Mesenchymal stem cell (in vitro differentiated cells and primary cell): ENCODE measurements around the gene CAMTA1.

Experiments used
- DNase-seq: peaks from one replicate; pipeline ENCODE4 v3.0.0-alpha.2; 2013
- H2AFZ ChIP-seq: one replicate; pipeline ENCODE4 v1.6.1; 2013; ENCODE audit warnings: low read depth, mild to moderate bottlenecking, control low read depth, inconsistent platforms, low read length, moderate library complexity
- H2AK5ac ChIP-seq: 2 replicates; pipeline ENCODE4 v1.6.1; 2013; ENCODE audit warnings: low read length, moderate library complexity, mild to moderate bottlenecking, inconsistent platforms; ENCODE audit not compliant: severe bottlenecking
- H2BK120ac ChIP-seq: one replicate; pipeline ENCODE4 v1.6.1; 2013; ENCODE audit warnings: low read depth, mild to moderate bottlenecking, inconsistent platforms, low read length, moderate library complexity
- H2BK12ac ChIP-seq, 2 experiments: one replicate each; pipeline ENCODE4 v1.6.1; 2013; ENCODE audit warnings: inconsistent platforms in 2 of 2, low read length in 2 of 2, mild to moderate bottlenecking in 2 of 2, moderate library complexity in 2 of 2, control low read depth in 1 of 2
- H2BK15ac ChIP-seq: one replicate; pipeline ENCODE4 v1.6.1; 2013; ENCODE audit warnings: mild to moderate bottlenecking, low read depth, inconsistent platforms; ENCODE audit not compliant: poor library complexity, severe bottlenecking
- H2BK5ac ChIP-seq: 2 replicates; pipeline ENCODE4 v1.6.1; 2013; ENCODE audit warnings: low read depth, mild to moderate bottlenecking, low read length, control low read depth, inconsistent platforms; ENCODE audit not compliant: poor library complexity, severe bottlenecking
- H3K14ac ChIP-seq, 2 experiments: one replicate each; pipeline ENCODE4 v1.6.1; 2013; ENCODE audit warnings: inconsistent platforms in 2 of 2, low read length in 2 of 2, control low read depth in 1 of 2, mild to moderate bottlenecking in 1 of 2, moderate library complexity in 1 of 2
- H3K18ac ChIP-seq, 2 experiments: one replicate each; pipeline ENCODE4 v1.6.1; 2013; ENCODE audit warnings: inconsistent platforms in 2 of 2, low read length in 2 of 2, control low read depth in 1 of 2, low read depth in 1 of 2, mild to moderate bottlenecking in 1 of 2
- H3K23ac ChIP-seq, 2 experiments: one replicate each; pipeline ENCODE4 v1.6.1; 2013; ENCODE audit warnings: inconsistent platforms in 2 of 2, low read length in 2 of 2, mild to moderate bottlenecking in 2 of 2, moderate library complexity in 2 of 2, control low read depth in 1 of 2
- H3K27ac ChIP-seq: 2 replicates; pipeline ENCODE4 v1.5.1; 2013; ENCODE audit warnings: mild to moderate bottlenecking, moderate library complexity, low read length, control low read depth, inconsistent platforms; ENCODE audit not compliant: poor library complexity, severe bottlenecking
- H3K27me3 ChIP-seq, 2 experiments: 2 replicates each; pipeline versions ENCODE4 v1.6.1 to v1.7.0; 2013; ENCODE audit warnings: low read length in 2 of 2, mild to moderate bottlenecking in 2 of 2, moderate library complexity in 2 of 2, control low read depth in 1 of 2, inconsistent platforms in 1 of 2; ENCODE audit not compliant: control insufficient read depth in 1 of 2, insufficient read depth in 1 of 2
- H3K36me3 ChIP-seq, 2 experiments: 2 replicates each; pipeline versions ENCODE4 v1.6.1 to v1.7.0; 2013; ENCODE audit warnings: low read length in 2 of 2, control low read depth in 1 of 2, inconsistent platforms in 1 of 2, low read depth in 1 of 2, mild to moderate bottlenecking in 1 of 2; ENCODE audit not compliant: insufficient read depth in 2 of 2, control insufficient read depth in 1 of 2
- H3K4ac ChIP-seq, 2 experiments: one replicate each; pipeline ENCODE4 v1.6.1; 2013; ENCODE audit warnings: inconsistent platforms in 2 of 2, low read length in 2 of 2, mild to moderate bottlenecking in 2 of 2, moderate library complexity in 2 of 2, control low read depth in 1 of 2, low read depth in 1 of 2
- H3K4me1 ChIP-seq: 2 replicates; pipeline ENCODE4 v1.6.1; 2013; ENCODE audit warnings: low read depth, low read length, control low read depth; ENCODE audit not compliant: control insufficient read depth, insufficient read depth
- H3K4me2 ChIP-seq: 2 replicates; pipeline ENCODE4 v1.6.1; 2013; ENCODE audit warnings: low read length, mild to moderate bottlenecking, inconsistent platforms; ENCODE audit not compliant: poor library complexity, severe bottlenecking
- H3K4me3 ChIP-seq, 2 experiments: 2 replicates each; pipeline versions ENCODE4 v1.5.1 to v1.7.0; 2013; ENCODE audit warnings: low read length in 2 of 2, mild to moderate bottlenecking in 2 of 2, control low read depth in 1 of 2, low read depth in 1 of 2; ENCODE audit not compliant: insufficient read depth in 1 of 2
- H3K79me1 ChIP-seq: replicated peaks from 2 replicates; pipeline ENCODE4 v1.6.1; 2013; ENCODE audit warnings: mild to moderate bottlenecking, control low read depth, low read length, inconsistent platforms; ENCODE audit not compliant: poor library complexity, severe bottlenecking
- H3K9ac ChIP-seq: 2 replicates; pipeline ENCODE4 v1.7.0; 2013; ENCODE audit warnings: mild to moderate bottlenecking, low read length, moderate library complexity
- H3K9me3 ChIP-seq: 2 replicates; pipeline ENCODE4 v1.7.0; 2013; ENCODE audit warnings: mild to moderate bottlenecking, low read length; ENCODE audit not compliant: control insufficient read depth
- H4K8ac ChIP-seq: one replicate; pipeline ENCODE4 v1.6.1; 2013; ENCODE audit warnings: inconsistent platforms, mild to moderate bottlenecking, low read length, moderate library complexity
- H4K91ac ChIP-seq: one replicate; pipeline ENCODE4 v1.6.1; 2013; ENCODE audit warnings: mild to moderate bottlenecking, low read length, inconsistent platforms
- WGBS: methylation state at CpG from one replicate; pipeline ENCODE4 v1.1.7; 2013; ENCODE audit warnings: mixed read lengths; 5-methylcytosine and 5-hydroxymethylcytosine counted together

CAMTA1 gene

GRCh38 chr1:7557301-7557891 lies 772.1 kb downstream of the CAMTA1 start:
- no peak overlapping the region for H4K91ac ChIP-seq
- no peak overlapping the region for H2AFZ ChIP-seq
- H3K23ac ChIP-seq, result no peak overlapping the region
- peaks cover 5% of the 10 kb centered on the region for H3K9me3 ChIP-seq
- H3K4ac ChIP-seq, result no peak overlapping the region
- H3K36me3 ChIP-seq, result peaks cover 0 to 3% of the 10 kb centered on the region in 2 experiments
- no peak overlapping the region for H4K8ac ChIP-seq
- H3K14ac ChIP-seq, result no peak overlapping the region
- no peak overlapping the region for H2BK15ac ChIP-seq
- WGBS, result 83% methylated on average over 9 of the region's 10 CpGs
- no peak overlapping the region for H3K18ac ChIP-seq
- H3K79me1 ChIP-seq, result no peaks in the 10 kb centered on the region
- H3K4me3 ChIP-seq, result no peak overlapping the region
- no peak overlapping the region for H3K4me2 ChIP-seq
- no peak overlapping the region for H3K9ac ChIP-seq
- H2BK12ac ChIP-seq, result no peak overlapping the region
- H3K27ac ChIP-seq, result no peak overlapping the region
- H2AK5ac ChIP-seq, result no peak overlapping the region
- H2BK5ac ChIP-seq, result no peak overlapping the region
- peaks cover 0 to 74% of the 10 kb centered on the region in 2 experiments for H3K27me3 ChIP-seq
- H2BK120ac ChIP-seq, result no peak overlapping the region
- H3K4me1 ChIP-seq, result peaks cover 18% of the 10 kb centered on the region
- DNase-seq, result no peak

GRCh38 chr1:7558041-7558461 lies 772.8 kb downstream of the CAMTA1 start:
- Histone ChIP-seq H3K23ac (no peak overlapping the region), H3K36me3 (peaks cover 0 to 3% of the 10 kb centered on the region in 2 experiments), H3K4me2 (no peak overlapping the region), H4K91ac (no peak overlapping the region), H2BK15ac (no peak overlapping the region), H3K79me1 (no peaks in the 10 kb centered on the region), H2AFZ (no peak overlapping the region), H2BK120ac (no peak overlapping the region), H3K9me3 (peaks cover 5% of the 10 kb centered on the region), H3K4me1 (peaks cover 13% of the 10 kb centered on the region), H3K9ac (no peak overlapping the region), H3K27me3 (peaks cover 0 to 68% of the 10 kb centered on the region in 2 experiments), H2BK12ac (no peak overlapping the region), H3K4me3 (no peak overlapping the region), H3K14ac (no peak overlapping the region), H2AK5ac (no peak overlapping the region), H3K18ac (no peak overlapping the region), H2BK5ac (no peak overlapping the region), H3K4ac (no peak overlapping the region), H4K8ac (no peak overlapping the region), H3K27ac (no peak overlapping the region)
- DNase-seq, result no peak
- WGBS, result 62% methylated on average over 16 of the region's 16 CpGs

DNA sequence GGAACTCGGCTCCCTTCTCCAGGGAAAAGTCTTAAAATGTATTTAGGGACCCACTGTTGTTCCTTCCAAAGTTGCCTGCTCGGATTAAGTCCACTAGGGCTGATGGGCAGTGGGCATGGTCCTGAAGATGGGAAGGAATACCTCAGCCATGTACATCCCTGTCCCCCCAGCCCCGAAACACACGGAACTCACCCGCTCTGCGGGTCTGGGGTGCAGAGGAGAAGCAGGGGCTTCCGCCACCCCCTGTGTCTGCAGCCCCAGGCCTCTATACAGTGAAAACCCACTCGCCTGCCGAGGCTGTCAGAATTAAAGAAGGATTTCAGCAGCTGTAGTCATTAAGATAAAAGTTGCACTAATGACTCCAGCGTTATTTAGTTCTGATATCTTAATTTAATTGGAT lies 773.2 kb downstream of the CAMTA1 start:
- H3K4ac ChIP-seq, result no peak overlapping the region
- no peak overlapping the region for H3K9ac ChIP-seq
- H2BK5ac ChIP-seq, result no peak overlapping the region
- H2BK12ac ChIP-seq, result no peak overlapping the region
- no peak overlapping the region for H3K27ac ChIP-seq
- no peak overlapping the region for H3K14ac ChIP-seq
- peaks cover 0 to 67% of the 10 kb centered on the region in 2 experiments for H3K27me3 ChIP-seq
- no peak overlapping the region for H2BK120ac ChIP-seq
- no peak for DNase-seq
- H3K36me3 ChIP-seq, result peaks cover 0 to 3% of the 10 kb centered on the region in 2 experiments
- H2AFZ ChIP-seq, result no peak overlapping the region
- H3K4me3 ChIP-seq, result no peak overlapping the region
- no peak overlapping the region for H3K18ac ChIP-seq
- H3K79me1 ChIP-seq, result no peaks in the 10 kb centered on the region
- no peak overlapping the region for H3K4me2 ChIP-seq
- peaks cover 5% of the 10 kb centered on the region for H3K9me3 ChIP-seq
- 94% methylated on average over 8 of the region's 10 CpGs for WGBS
- no peak overlapping the region for H4K91ac ChIP-seq
- H4K8ac ChIP-seq, result no peak overlapping the region
- H2AK5ac ChIP-seq, result no peak overlapping the region
- no peak overlapping the region for H2BK15ac ChIP-seq
- H3K4me1 ChIP-seq, result peaks cover 11% of the 10 kb centered on the region
- H3K23ac ChIP-seq, result no peak overlapping the region

DNA sequence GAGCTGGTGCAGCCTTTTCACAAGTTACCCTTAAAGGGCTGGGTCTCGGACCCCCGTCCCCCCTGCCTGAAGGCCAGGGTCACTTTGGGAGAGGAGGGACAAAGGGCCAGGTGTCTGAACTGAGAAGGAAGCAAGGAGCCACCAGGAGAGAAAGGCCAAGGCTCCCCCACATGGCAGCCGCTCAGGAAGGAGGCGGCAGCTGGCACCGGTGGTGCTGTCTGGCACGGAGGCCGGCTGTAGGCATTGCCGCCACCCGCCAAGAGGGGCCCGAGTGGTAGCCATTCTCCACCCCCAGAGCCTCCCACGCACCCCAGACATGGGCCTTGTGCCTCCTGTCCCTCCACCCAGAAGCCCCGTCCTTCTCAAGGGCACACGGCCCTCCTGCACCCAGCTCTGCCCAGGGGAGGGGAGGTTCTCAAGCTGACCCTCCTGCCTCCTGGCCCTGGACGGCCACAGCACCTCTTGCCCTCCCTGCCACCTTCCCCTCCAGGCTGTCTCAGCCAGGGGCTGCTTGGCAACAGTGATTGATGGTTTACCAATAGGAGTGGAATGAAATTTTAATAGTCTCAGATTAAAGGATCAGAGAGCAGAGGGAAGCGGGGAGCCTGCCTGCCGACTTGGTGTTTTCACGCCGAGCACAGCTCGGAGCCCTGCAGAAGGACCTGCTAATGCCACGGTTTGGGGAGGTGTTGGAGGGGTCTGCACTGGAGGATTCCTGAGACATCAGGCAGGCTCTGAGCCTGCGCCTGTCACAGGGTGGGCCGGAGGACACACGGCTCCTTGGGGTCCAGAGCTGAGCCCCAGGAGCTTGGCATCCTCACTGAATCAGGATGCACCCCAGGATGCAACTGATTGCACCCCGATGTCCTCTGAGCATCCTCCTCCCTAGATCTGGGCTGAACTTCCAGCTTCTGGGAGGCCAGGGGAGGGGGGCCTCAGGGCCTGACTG lies 773.9 kb downstream of the CAMTA1 start:
- Histone ChIP-seq H4K8ac (no peak overlapping the region), H2BK15ac (no peak overlapping the region), H3K9ac (no peak overlapping the region), H2AFZ (no peak overlapping the region), H3K23ac (no peak overlapping the region), H2BK120ac (no peak overlapping the region), H3K79me1 (no peaks in the 10 kb centered on the region), H4K91ac (no peak overlapping the region), H3K4me2 (no peak overlapping the region), H2BK12ac (no peak overlapping the region), H3K14ac (no peak overlapping the region), H3K18ac (no peak overlapping the region), H2AK5ac (no peak overlapping the region), H3K4me1 (peaks cover 11% of the 10 kb centered on the region), H2BK5ac (no peak overlapping the region), H3K27ac (no peak overlapping the region), H3K4me3 (no peak overlapping the region), H3K9me3 (peaks cover 5% of the 10 kb centered on the region), H3K36me3 (peaks cover 0 to 3% of the 10 kb centered on the region in 2 experiments), H3K27me3 (peaks cover 0 to 63% of the 10 kb centered on the region in 2 experiments), H3K4ac (no peak overlapping the region)
- 88% methylated on average over 24 of the region's 24 CpGs for WGBS
- no peak for DNase-seq
